Lower leg skin (tissue), 3 donors: Measurements from ENCODE around the gene BLOC1S5.

Source experiments
- CTCF ChIP-seq, 3 donors: fragments of 450-650 bp; IDR thresholded peaks; one replicate each; pipeline ENCODE4 v1.5.1; 2016; ENCODE audit warnings: antibody characterized with exemption in 3 of 3, mild to moderate bottlenecking in 3 of 3, moderate library complexity in 2 of 3
- POLR2A ChIP-seq, 2 donors: fragments of 450-650 bp; IDR thresholded peaks; one replicate each; pipeline ENCODE4 v1.6.1; 2016 to 2017; ENCODE audit warnings: antibody characterized with exemption in 2 of 2, mild to moderate bottlenecking in 1 of 2, moderate library complexity in 1 of 2

- TF ChIP-seq CTCF (IDR thresholded peaks at IDR 0.05) (no peak), POLR2A (IDR thresholded peaks at IDR 0.05) (no peak)
Observed at GRCh38 chr6:8000636-8001035, 63.6 kb downstream of the BLOC1S5 start.
